Activated CD8-positive, alpha-beta memory T cell treated with anti-CD3 and anti-CD28 coated beads for 36 hours (primary cell): ENCODE data around the gene EFNA2. TPM values are rescaled to one million over a fixed set of nuclear protein-coding genes. Genes with fewer than 3 reads are reported as not detected.

ENCODE experiments used
- CTCF ChIA-PET: fragments of 350-600 bp; sonication (Branson Sonifier 250); formaldehyde crosslinking; loops from one replicate; lab custom pipeline; 2021; ENCODE audit warnings: antibody characterized with exemption; lab: Charles Lee
- POLR2A ChIA-PET: fragments of 350-600 bp; sonication (Branson Sonifier 250); formaldehyde crosslinking; loops from one replicate; lab custom pipeline; 2021; ENCODE audit warnings: antibody characterized with exemption; lab: Charles Lee
- total RNA-seq, 2 experiments: library from RNA; stranded (reverse); gene quantifications; one replicate each; pipeline ENCODE4 v1.2.3, GENCODE V29; 2021

EFNA2 gene
- total RNA-seq, 2 experiments from 2014 or later = not detected

- CTCF ChIA-PET = no interaction called here
- POLR2A ChIA-PET = no interaction called here
Measured at GRCh38 chr19:1283207-1283916, 2.3 kb upstream of the EFNA2 start.

GRCh38 chr19:1283917-1284292 lies 1.8 kb upstream of the EFNA2 start:
- CTCF ChIA-PET = no interaction called here
- POLR2A ChIA-PET = interaction anchor here (1.3 kb wide), 1 partner anchor 15 kb away, joined by 3 read pairs; no protein-coding TSS in a partner anchor

- CTCF ChIA-PET = no interaction called here
- POLR2A ChIA-PET = interaction anchor here (0.6 to 1.3 kb wide), 2 partner anchors 16 to 44 kb away, joined by 3 to 4 read pairs; no protein-coding TSS in a partner anchor
Measured at GRCh38 chr19:1284293-1284978, 1.2 kb upstream of the EFNA2 start.

- CTCF ChIA-PET = no interaction called here
Measured at GRCh38 chr19:1284979-1285736, 515 bp upstream of the EFNA2 start.

GRCh38 chr19:1286487-1287353 lies 1.0 kb downstream of the EFNA2 start:
- ChIA-PET CTCF (interaction anchor here (0.9 kb wide), 1 partner anchor 42 kb away, joined by 3 read pairs; no protein-coding TSS in a partner anchor), POLR2A (no interaction called here)

More at GRCh38 chr19:1284979-1285736, 515 bp upstream of the EFNA2 start:
- POLR2A ChIA-PET = interaction anchor here (0.6 to 1.3 kb wide), 2 partner anchors 16 to 43 kb away, joined by 3 to 4 read pairs; no protein-coding TSS in a partner anchor

- ChIA-PET CTCF (interaction anchor here (1.1 kb wide), 1 partner anchor 47 kb away, joined by 3 read pairs; no protein-coding TSS in a partner anchor), POLR2A (no interaction called here)
Measured at GRCh38 chr19:1287354-1288225, 1.9 kb downstream of the EFNA2 start.

GRCh38 chr19:1288226-1288612 lies 2.5 kb downstream of the EFNA2 start:
- ChIA-PET POLR2A (no interaction called here), CTCF (interaction anchor here (1.1 kb wide), 1 partner anchor 46 kb away, joined by 3 read pairs; no protein-coding TSS in a partner anchor)

- CTCF ChIA-PET = interaction anchor here (1.1 kb wide), 1 partner anchor 46 kb away, joined by 3 read pairs; no protein-coding TSS in a partner anchor
- POLR2A ChIA-PET = no interaction called here
Measured at GRCh38 chr19:1288833-1289685, 3.4 kb downstream of the EFNA2 start.

- ChIA-PET POLR2A (no interaction called here), CTCF (interaction anchor here (2.1 kb wide), 1 partner anchor 10 kb away, joined by 8 read pairs; no protein-coding TSS in a partner anchor)
Measured at GRCh38 chr19:1289686-1290025, 4.0 kb downstream of the EFNA2 start.

- POLR2A ChIA-PET = no interaction called here
- CTCF ChIA-PET = interaction anchor here (2.1 kb wide), 1 partner anchor 11 kb away, joined by 8 read pairs; no protein-coding TSS in a partner anchor
Measured at GRCh38 chr19:1290196-1290702, 4.6 kb downstream of the EFNA2 start.

GRCh38 chr19:1290703-1291651 lies 5.3 kb downstream of the EFNA2 start:
- CTCF ChIA-PET = interaction anchor here (2.1 kb wide), 1 partner anchor 12 kb away, joined by 8 read pairs; no protein-coding TSS in a partner anchor
- POLR2A ChIA-PET = no interaction called here

- ChIA-PET CTCF (interaction anchor here (2.1 kb wide), 1 partner anchor 12 kb away, joined by 8 read pairs; no protein-coding TSS in a partner anchor), POLR2A (no interaction called here)
Measured at GRCh38 chr19:1291761-1292418, 6.2 kb downstream of the EFNA2 start.

GRCh38 chr19:1292419-1293151 lies 6.9 kb downstream of the EFNA2 start:
- ChIA-PET POLR2A (interaction anchor here (0.6 kb wide), 1 partner anchor 41 kb away, joined by 4 read pairs; no protein-coding TSS in a partner anchor), CTCF (no interaction called here)
